ENCODE measurements around the gene BAAT.
"Not testable (repeated sequence)": the region's sequence is repeated elsewhere in the genome, so short reads cannot be mapped to it uniquely, and the experiment has no call there.

Gene BAAT

GRCh38 chr9:101333926-101334702, 50.7 kb downstream of the BAAT start:
- H4K20me1 ChIP-seq (ENCODE audit: control insufficient read depth, insufficient read depth, low read depth, low read length), result no peaks in the 10 kb centered on the region
- H3K4me2 ChIP-seq (ENCODE audit: low read length), result no peak overlapping the region
- no peaks in the 10 kb centered on the region for H3K4me1 ChIP-seq (ENCODE audit: control insufficient read depth, low read length)

GRCh38 chr9:101333490-101333889, 51.3 kb downstream of the BAAT start:
- Histone ChIP-seq H3K79me2 (ENCODE audit: control insufficient read depth, low read length) (no peaks in the 10 kb centered on the region), H3K4me3 (ENCODE audit: low read length) (no peak overlapping the region)

More at GRCh38 chr9:101333926-101334702, 50.7 kb downstream of the BAAT start:
- Histone ChIP-seq H3K36me3 (ENCODE audit: control insufficient read depth, low read length) (no peaks in the 10 kb centered on the region), H3F3A (ENCODE audit: control insufficient read depth, insufficient read depth) (no peaks in the 10 kb centered on the region), H3K27me3 (ENCODE audit: control insufficient read depth, low read length) (no peaks in the 10 kb centered on the region), H3K9me3 (ENCODE audit: control insufficient read depth, insufficient read depth, low read length) (no peaks in the 10 kb centered on the region), H3K79me2 (ENCODE audit: control insufficient read depth, low read length) (no peaks in the 10 kb centered on the region), H3K4me3 (ENCODE audit: low read length) (no peak overlapping the region), H3K9me2 (replicated peaks; ENCODE audit: control insufficient read depth, low read length) (no peaks in the 10 kb centered on the region), H3K27ac (ENCODE audit: low read depth, low read length) (no peak overlapping the region)
- TF ChIP-seq EZH2phosphoT487 (IDR thresholded peaks at IDR 0.05; ENCODE audit: borderline replicate concordance, low read length), result no peak
- TF ChIP-seq CTCF (IDR thresholded peaks at IDR 0.05; ENCODE audit: low read depth, low read length, poor library complexity, severe bottlenecking), result no peak

GRCh38 chr9:101332362-101332761, 52.4 kb downstream of the BAAT start:
- H3K9me3 ChIP-seq (ENCODE audit: control insufficient read depth, insufficient read depth, low read length), result no peaks in the 10 kb centered on the region
- H3K4me1 ChIP-seq (ENCODE audit: control insufficient read depth, low read length), result no peaks in the 10 kb centered on the region
- H3K4me3 ChIP-seq (ENCODE audit: low read length), result no peak overlapping the region
- no peaks in the 10 kb centered on the region for H3K79me2 ChIP-seq (ENCODE audit: control insufficient read depth, low read length)
- no peaks in the 10 kb centered on the region for H3K9me2 ChIP-seq (replicated peaks; ENCODE audit: control insufficient read depth, low read length)
- no peak for TF ChIP-seq EZH2phosphoT487 (IDR thresholded peaks at IDR 0.05; ENCODE audit: borderline replicate concordance, low read length)
- no peak for TF ChIP-seq CTCF (IDR thresholded peaks at IDR 0.05; ENCODE audit: low read depth, low read length, poor library complexity, severe bottlenecking)
- no peaks in the 10 kb centered on the region for H3F3A ChIP-seq (ENCODE audit: control insufficient read depth, insufficient read depth)
- no peaks in the 10 kb centered on the region for H3K36me3 ChIP-seq (ENCODE audit: control insufficient read depth, low read length)
- no peaks in the 10 kb centered on the region for H3K27me3 ChIP-seq (ENCODE audit: control insufficient read depth, low read length)
- H3K27ac ChIP-seq (ENCODE audit: low read depth, low read length), result no peak overlapping the region
- no peak overlapping the region for H3K4me2 ChIP-seq (ENCODE audit: low read length)
- no peaks in the 10 kb centered on the region for H4K20me1 ChIP-seq (ENCODE audit: control insufficient read depth, insufficient read depth, low read depth, low read length)

More at GRCh38 chr9:101333490-101333889, 51.3 kb downstream of the BAAT start:
- Histone ChIP-seq H3K9me2 (replicated peaks; ENCODE audit: control insufficient read depth, low read length) (no peaks in the 10 kb centered on the region), H3K27ac (ENCODE audit: low read depth, low read length) (no peak overlapping the region), H3F3A (ENCODE audit: control insufficient read depth, insufficient read depth) (no peaks in the 10 kb centered on the region), H3K4me1 (ENCODE audit: control insufficient read depth, low read length) (no peaks in the 10 kb centered on the region), H3K4me2 (ENCODE audit: low read length) (no peak overlapping the region), H3K36me3 (ENCODE audit: control insufficient read depth, low read length) (no peaks in the 10 kb centered on the region), H3K9me3 (ENCODE audit: control insufficient read depth, insufficient read depth, low read length) (no peaks in the 10 kb centered on the region), H4K20me1 (ENCODE audit: control insufficient read depth, insufficient read depth, low read depth, low read length) (no peaks in the 10 kb centered on the region), H3K27me3 (ENCODE audit: control insufficient read depth, low read length) (no peaks in the 10 kb centered on the region)
- TF ChIP-seq CTCF (IDR thresholded peaks at IDR 0.05; ENCODE audit: low read depth, low read length, poor library complexity, severe bottlenecking) (no peak), EZH2phosphoT487 (IDR thresholded peaks at IDR 0.05; ENCODE audit: borderline replicate concordance, low read length) (no peak)

- H3K4me3 ChIP-seq (ENCODE audit: low read length); H3K9me3 ChIP-seq (ENCODE audit: control insufficient read depth, insufficient read depth, low read length); H3K36me3 ChIP-seq (ENCODE audit: control insufficient read depth, low read length); H3K27ac ChIP-seq (ENCODE audit: low read depth, low read length); H4K20me1 ChIP-seq (ENCODE audit: control insufficient read depth, insufficient read depth, low read depth, low read length); H3K79me2 ChIP-seq (ENCODE audit: control insufficient read depth, low read length); H3K4me2 ChIP-seq (ENCODE audit: low read length); H3K9me2 ChIP-seq (replicated peaks; ENCODE audit: control insufficient read depth, low read length); H3F3A ChIP-seq (ENCODE audit: control insufficient read depth, insufficient read depth); H3K4me1 ChIP-seq (ENCODE audit: control insufficient read depth, low read length); H3K27me3 ChIP-seq (ENCODE audit: control insufficient read depth, low read length): not testable (repeated sequence)
Measured at GRCh38 chr9:101327422-101327909, 57.3 kb downstream of the BAAT start.

Measured in DOHH2 (cell line).